ENCODE results near the gene CHD9NB. TPM values are rescaled to one million over a fixed set of nuclear protein-coding genes. Genes with fewer than 3 reads are reported as not detected.
"Not testable (repeated sequence)": the region's sequence is repeated elsewhere in the genome, so short reads cannot be mapped to it uniquely, and the experiment has no call there.

The CHD9NB gene
- total RNA-seq, 2 donors from 2014 or later = 3.1 to 12.5 TPM

DNA sequence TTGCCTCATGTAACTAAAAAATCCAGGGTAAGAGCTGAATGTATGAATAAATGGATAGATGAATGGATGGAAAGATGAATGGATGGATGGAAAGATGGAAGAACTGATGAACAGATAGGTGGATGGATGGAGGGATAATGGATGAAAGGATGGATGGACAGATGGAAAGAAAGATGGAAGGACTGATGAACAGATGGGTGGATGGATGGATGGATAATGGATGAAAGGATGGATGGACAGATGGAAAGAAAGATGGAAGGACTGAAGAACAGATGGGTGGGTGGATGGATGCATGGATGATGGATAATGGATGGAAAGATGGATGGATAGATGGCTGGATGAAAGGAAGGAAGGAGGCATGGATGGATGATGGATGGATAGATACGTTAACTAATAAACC is 11.9 kb downstream of the CHD9NB start:
- peak overlapping the region in 3 of 4 donors; percentile 49 to 82 (median 73) for H3K27ac ChIP-seq

DNA sequence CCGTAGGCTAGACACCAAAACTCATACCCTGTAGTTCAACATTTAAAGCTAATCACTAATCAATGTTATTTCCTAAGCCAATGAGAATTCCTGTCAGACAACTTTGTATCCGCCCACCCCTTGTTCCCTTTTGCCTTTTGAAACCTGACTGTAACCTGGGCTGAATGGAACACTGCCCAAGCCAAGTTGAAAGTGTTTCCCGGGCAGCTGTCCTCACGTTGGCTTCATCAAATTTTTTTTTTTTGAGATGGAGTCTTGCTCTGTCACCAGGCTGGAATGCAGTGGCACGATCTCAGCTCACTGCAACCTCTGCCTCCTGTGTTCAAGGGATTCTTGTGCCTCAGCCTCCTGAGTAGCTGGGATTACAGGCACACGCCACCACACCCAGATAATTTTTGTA is 16.0 kb downstream of the CHD9NB start:
- H3K4me3 ChIP-seq; intact Hi-C loops (cut with DNase I): not testable (repeated sequence)

More for the DNA sequence above, 11.9 kb downstream of the CHD9NB start:
- TF ChIP-seq POLR2A (IDR thresholded peaks at IDR 0.05) (no peak), CTCF (IDR thresholded peaks at IDR 0.05) (no peak)
- ATAC-seq (no peak), DNase-seq (no peak)
- H3K36me3 ChIP-seq (replicated peaks in 1 of 2; ENCODE audit: insufficient read depth in 1 of 2, low read depth in 2 of 2) = no peaks in the 10 kb centered on the region
- intact Hi-C loops (cut with DNase I) = no loop called here
- no peak overlapping the region for H3K4me3 ChIP-seq
- no peaks in the 10 kb centered on the region for H3K9me3 ChIP-seq
- WGBS, 2 donors = 77 to 84% methylated on average over 1 of the region's 1 CpG
- peaks cover 14% of the 10 kb centered on the region for H3K4me1 ChIP-seq
- no peaks in the 10 kb centered on the region for H3K27me3 ChIP-seq

GRCh38 chr16:53036066-53036465 is 16.6 kb downstream of the CHD9NB start:
- intact Hi-C loops (cut with DNase I) = no loop called here

More for the DNA sequence above, 16.0 kb downstream of the CHD9NB start:
- ATAC-seq; H3K4me1 ChIP-seq; H3K27ac ChIP-seq; H3K9me3 ChIP-seq; H3K36me3 ChIP-seq (replicated peaks in 1 of 2; ENCODE audit: insufficient read depth in 1 of 2, low read depth in 2 of 2); H3K27me3 ChIP-seq; DNase-seq: not testable (repeated sequence)
- WGBS, 2 donors = 65 to 71% methylated on average over 6 of the region's 6 CpGs

DNA sequence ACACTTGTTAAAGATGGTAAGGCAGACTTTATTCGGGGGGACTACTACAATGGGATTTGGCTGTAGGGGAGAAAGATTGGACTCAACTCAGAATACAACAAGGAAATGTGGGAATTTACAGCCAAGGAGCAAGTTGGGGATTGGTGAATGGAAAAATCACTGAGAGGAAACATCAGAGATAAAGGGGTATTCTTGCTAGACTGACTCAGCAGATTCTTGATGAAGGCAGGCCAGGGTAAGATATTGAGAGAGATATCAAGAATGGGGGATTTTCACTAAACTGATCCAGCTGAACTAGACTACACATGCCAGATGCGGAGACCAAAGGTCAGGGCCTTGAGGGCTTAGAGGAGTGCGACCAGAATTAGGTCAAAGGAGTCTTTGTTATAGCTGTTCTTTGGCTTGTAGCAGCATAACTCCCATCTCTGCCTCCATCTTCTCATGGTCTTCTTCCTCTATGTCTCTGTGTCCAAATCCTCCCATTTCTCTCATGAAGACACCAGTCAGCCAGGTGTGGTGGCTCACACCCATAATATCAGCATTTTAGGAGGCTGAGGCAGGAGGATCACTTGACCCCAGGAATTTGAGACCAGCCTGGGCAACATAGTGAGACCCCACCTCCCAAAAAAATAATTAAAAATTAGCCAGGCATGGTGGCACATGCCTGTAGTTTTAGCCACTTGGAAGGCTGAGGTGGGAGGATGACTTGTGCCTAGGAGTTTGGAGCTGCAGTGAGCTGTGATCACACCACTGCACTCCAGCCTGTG is 17.3 kb downstream of the CHD9NB start:
- WGBS, 2 donors = 76 to 83% methylated on average over 3 of the region's 3 CpGs
- H3K27me3 ChIP-seq = no peaks in the 10 kb centered on the region
- H3K4me1 ChIP-seq = peaks cover 4% of the 10 kb centered on the region
- no peak overlapping the region for H3K4me3 ChIP-seq
- intact Hi-C loops (cut with DNase I) = no loop called here
- H3K9me3 ChIP-seq = no peaks in the 10 kb centered on the region
- H3K36me3 ChIP-seq (replicated peaks in 1 of 2; ENCODE audit: insufficient read depth in 1 of 2, low read depth in 2 of 2) = no peaks in the 10 kb centered on the region
- ATAC-seq = no peak
- no peak overlapping the region for H3K27ac ChIP-seq
- TF ChIP-seq POLR2A (IDR thresholded peaks at IDR 0.05) (no peak), CTCF (IDR thresholded peaks at IDR 0.05) (no peak)
- DNase-seq = no peak

More at GRCh38 chr16:53036066-53036465, 16.6 kb downstream of the CHD9NB start:
- Histone ChIP-seq H3K4me1 (peaks cover 5% of the 10 kb centered on the region), H3K9me3 (no peaks in the 10 kb centered on the region), H3K27ac (no peak overlapping the region), H3K27me3 (no peaks in the 10 kb centered on the region), H3K36me3 (replicated peaks in 1 of 2; ENCODE audit: insufficient read depth in 1 of 2, low read depth in 2 of 2) (no peaks in the 10 kb centered on the region), H3K4me3 (no peak overlapping the region)
- WGBS, 2 donors = 66 to 71% methylated on average over 6 of the region's 6 CpGs
- no peak for ATAC-seq
- no peak for DNase-seq
- TF ChIP-seq POLR2A (IDR thresholded peaks at IDR 0.05) (no peak), CTCF (IDR thresholded peaks at IDR 0.05) (no peak)

DNA sequence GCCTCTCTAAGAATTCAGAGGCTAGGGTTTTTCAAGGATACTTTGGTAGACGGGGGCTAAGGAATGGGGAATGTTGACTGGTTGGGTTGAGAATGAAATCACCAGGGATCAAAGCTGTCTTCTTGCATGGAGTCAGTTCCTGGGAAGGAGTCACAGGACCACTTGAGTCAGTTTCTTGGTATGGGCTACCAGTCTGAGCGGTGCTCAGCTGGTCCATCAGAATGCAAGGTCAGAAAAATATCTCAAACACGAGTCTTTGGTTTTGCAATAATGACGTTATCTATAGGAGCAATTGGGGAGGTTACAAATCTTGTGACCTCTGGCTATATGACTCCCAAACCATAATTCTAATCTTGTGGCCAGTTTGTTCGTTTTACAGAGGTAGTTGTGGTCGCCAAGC is 18.4 kb downstream of the CHD9NB start:
- 63 to 72% methylated on average over 6 of the region's 6 CpGs for WGBS, 2 donors
- no peak overlapping the region for H3K4me3 ChIP-seq
- intact Hi-C loops (cut with DNase I) = no loop called here
- no peak overlapping the region for H3K27ac ChIP-seq
- ATAC-seq (no peak), DNase-seq (no peak)
- no peaks in the 10 kb centered on the region for H3K9me3 ChIP-seq
- TF ChIP-seq CTCF (IDR thresholded peaks at IDR 0.05) = no peak
- no peak for TF ChIP-seq POLR2A (IDR thresholded peaks at IDR 0.05)
- no peaks in the 10 kb centered on the region for H3K27me3 ChIP-seq
- no peaks in the 10 kb centered on the region for H3K36me3 ChIP-seq (replicated peaks in 1 of 2; ENCODE audit: insufficient read depth in 1 of 2, low read depth in 2 of 2)
- H3K4me1 ChIP-seq = peaks cover 4% of the 10 kb centered on the region

Measured in body of pancreas (tissue), 4 donors.